ENCODE data around the gene ACER3. TPM values are rescaled to one million over a fixed set of nuclear protein-coding genes. Genes with fewer than 3 reads are reported as not detected.
"Not testable (repeated sequence)": the region's sequence is repeated elsewhere in the genome, so short reads cannot be mapped to it uniquely, and the experiment has no call there.

The ACER3 gene
- polyA plus RNA-seq, 6 donors from 2014 or later: 3.3 to 12.0 (median 5.3) TPM

DNA sequence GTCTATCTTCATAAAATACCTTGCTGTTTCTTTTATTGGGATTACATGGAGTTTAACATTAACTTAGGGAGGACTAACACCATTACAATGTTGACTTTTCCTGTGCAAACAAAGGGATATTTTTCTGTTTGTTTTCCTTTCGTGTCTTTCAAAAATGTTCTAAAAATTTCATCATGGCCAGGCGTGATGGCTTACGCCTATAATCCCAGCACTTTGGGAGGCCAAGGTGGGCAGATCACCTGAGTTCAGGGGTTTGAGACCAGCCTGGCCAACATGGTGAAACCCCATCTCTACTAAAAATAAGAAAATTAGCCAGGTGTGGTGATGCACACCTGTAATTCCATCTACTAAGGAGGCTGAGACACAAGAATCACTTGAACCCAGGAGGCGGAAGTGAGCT, 200.5 kb downstream of the ACER3 start:
- not testable (repeated sequence) for DNase-seq
- H3K27me3 Mint-ChIP-seq: peaks cover 6 to 25% (median 14%) of the 10 kb centered on the region in 3 donors

DNA sequence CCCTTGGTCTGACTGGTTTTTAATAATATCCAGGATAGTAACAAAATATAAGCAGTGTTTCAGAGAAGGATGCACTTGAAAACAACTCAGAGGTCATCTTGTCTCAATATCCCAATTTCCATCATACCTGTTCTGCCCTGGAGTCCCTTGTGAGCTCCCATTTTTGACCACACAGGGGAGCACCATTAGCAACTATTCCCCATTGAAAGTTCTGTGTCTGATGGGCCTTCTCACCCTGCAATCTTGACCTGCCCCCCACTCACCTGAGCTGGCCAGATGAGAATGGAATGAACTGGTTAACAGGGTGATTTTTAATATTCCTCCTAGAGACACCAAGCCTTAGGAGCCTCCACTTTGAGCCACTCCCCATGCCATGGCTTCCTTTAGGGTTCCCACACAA, 202.2 kb downstream of the ACER3 start:
- peaks cover 3 to 25% (median 14%) of the 10 kb centered on the region in 3 donors for H3K27me3 Mint-ChIP-seq
- H3K4me1 Mint-ChIP-seq: peaks cover 10 to 15% (median 11%) of the 10 kb centered on the region in 3 donors
- peaks cover 0 to 17% (median 9%) of the 10 kb centered on the region in 7 donors for H3K9me3 Mint-ChIP-seq
- ATAC-seq (ENCODE audit: low read depth in 2 of 2) (no peak), DNase-seq (no peak)
- H3K4me3 Mint-ChIP-seq: peak overlapping the region in 1 of 8 donors; percentile 40
- no peak overlapping the region for H3K27ac Mint-ChIP-seq
- no peaks in the 10 kb centered on the region for H3K36me3 Mint-ChIP-seq

More for the DNA sequence above, 200.5 kb downstream of the ACER3 start:
- peaks cover 0 to 25% (median 9%) of the 10 kb centered on the region in 7 donors for H3K9me3 Mint-ChIP-seq
- not testable (repeated sequence) for H3K4me1 Mint-ChIP-seq; ATAC-seq (ENCODE audit: low read depth in 2 of 2); H3K36me3 Mint-ChIP-seq; H3K4me3 Mint-ChIP-seq; H3K27ac Mint-ChIP-seq

DNA sequence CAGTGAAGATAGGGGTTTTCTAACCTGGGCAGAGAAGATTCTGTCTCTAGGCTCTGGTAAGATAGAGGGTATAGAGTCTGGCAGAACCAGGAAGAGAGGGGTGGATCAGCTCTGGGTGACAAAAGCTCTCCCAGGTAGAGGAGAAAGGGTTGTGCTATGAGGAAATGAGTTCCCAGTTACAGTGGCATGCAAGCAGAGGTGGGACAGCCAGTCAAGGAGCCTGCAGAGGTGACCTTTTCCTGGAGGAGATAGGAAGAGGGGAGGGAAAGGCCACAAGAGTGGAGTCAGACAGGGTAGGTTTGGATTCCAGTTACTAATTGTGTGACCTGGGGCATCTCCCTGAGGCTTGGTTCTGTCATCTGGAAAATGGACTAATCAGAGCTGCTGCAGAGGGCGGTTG, 202.7 kb downstream of the ACER3 start:
- no peak for DNase-seq
- H3K36me3 Mint-ChIP-seq: no peaks in the 10 kb centered on the region
- no peak for ATAC-seq (ENCODE audit: low read depth in 2 of 2)
- H3K9me3 Mint-ChIP-seq: peaks cover 0 to 17% (median 9%) of the 10 kb centered on the region in 7 donors
- peaks cover 10 to 19% (median 15%) of the 10 kb centered on the region in 3 donors for H3K4me1 Mint-ChIP-seq
- peak overlapping the region in 1 of 8 donors; percentile 40 for H3K4me3 Mint-ChIP-seq
- H3K27ac Mint-ChIP-seq: no peak overlapping the region
- H3K27me3 Mint-ChIP-seq: peaks cover 3 to 29% (median 14%) of the 10 kb centered on the region in 3 donors

DNA sequence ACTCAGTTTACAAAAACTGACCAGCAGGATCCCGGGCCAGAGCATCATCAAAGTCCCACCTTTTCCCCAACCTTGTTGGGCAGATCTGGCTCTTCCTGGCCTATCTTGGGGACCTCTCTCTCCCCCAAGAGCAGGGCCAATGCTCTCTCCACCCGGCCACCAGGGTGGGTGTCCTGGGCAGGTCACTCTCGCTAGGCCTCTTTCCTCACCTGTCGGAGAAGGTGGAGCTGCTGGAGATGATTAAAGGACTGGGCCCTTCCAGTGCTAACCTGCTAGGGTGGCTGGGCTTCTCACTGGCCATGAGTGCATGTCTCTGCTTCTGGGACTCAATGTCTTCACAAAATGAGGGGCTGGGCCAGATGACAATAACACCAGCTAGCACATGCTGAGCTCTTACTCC, 203.1 kb downstream of the ACER3 start:
- Mint-ChIP-seq H3K27ac (no peak overlapping the region), H3K9me3 (peaks cover 0 to 17% (median 9%) of the 10 kb centered on the region in 7 donors), H3K27me3 (peaks cover 3 to 26% (median 14%) of the 10 kb centered on the region in 3 donors), H3K4me3 (no peak overlapping the region), H3K4me1 (peaks cover 10 to 20% (median 18%) of the 10 kb centered on the region in 3 donors), H3K36me3 (no peaks in the 10 kb centered on the region)
- ATAC-seq (ENCODE audit: low read depth in 2 of 2): no peak
- no peak for DNase-seq

DNA sequence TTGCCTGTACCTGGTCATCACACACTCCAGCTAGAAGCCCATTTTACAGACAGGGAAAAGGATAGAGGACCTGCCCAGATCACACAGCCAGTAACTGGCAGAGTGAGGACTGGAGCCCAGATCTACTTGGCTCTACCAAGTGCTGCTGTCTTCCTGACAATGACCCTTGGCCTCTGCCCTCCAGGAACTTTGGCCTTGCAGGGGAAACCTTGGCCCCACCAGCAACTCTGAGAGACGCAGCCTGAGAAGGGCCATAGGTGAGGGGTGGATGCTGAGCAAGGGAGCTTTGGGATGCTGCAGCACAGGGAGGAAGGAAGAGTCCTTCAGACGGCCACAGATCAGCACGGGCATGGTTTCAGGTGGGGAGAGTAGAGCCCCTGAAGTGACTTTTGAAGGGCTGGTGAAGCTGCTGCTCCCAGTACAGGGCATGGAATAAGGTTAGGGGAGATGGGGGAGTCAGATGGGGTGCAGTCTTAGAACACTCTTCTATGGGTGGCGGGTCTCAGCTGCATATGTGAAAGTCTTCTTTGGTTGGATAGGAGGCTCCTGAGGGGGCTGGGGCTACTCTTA, 204.0 kb downstream of the ACER3 start:
- Mint-ChIP-seq H3K4me3 (peak overlapping the region in 7 of 8 donors; percentile 16 to 93 (median 55)), H3K4me1 (peaks cover 10 to 20% (median 18%) of the 10 kb centered on the region in 3 donors), H3K36me3 (no peaks in the 10 kb centered on the region), H3K27me3 (peaks cover under 1 to 20% (median 14%) of the 10 kb centered on the region in 3 donors), H3K9me3 (peaks cover 0 to 17% (median 9%) of the 10 kb centered on the region in 7 donors), H3K27ac (peak overlapping the region in 3 of 6 donors; percentile 13 to 65 (median 35))
- no peak for DNase-seq
- no peak for ATAC-seq (ENCODE audit: low read depth in 2 of 2)

DNA sequence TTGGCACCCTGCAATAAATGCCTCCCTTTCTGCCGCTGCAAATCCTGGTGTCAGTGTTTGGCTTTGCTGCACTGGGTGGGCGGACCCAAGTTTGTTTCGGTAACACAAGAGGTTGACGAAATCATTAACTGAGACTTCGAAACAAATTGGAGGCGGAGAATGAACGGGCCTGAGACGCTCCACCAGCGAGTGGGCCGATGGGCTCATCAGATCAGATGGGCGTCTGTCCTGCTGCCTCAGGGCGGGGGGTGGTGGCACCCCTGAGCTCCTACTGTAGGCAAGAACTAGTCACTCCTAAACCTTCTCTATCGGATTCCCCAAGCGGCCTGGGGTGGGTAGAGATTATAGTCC, 205.1 kb downstream of the ACER3 start:
- Mint-ChIP-seq H3K4me1 (peaks cover 10 to 20% (median 18%) of the 10 kb centered on the region in 3 donors), H3K27me3 (peaks cover 0 to 18% (median 14%) of the 10 kb centered on the region in 3 donors), H3K4me3 (peak overlapping the region; percentile 87 to 96 (median 92)), H3K9me3 (peaks cover 0 to 15% (median 8%) of the 10 kb centered on the region in 7 donors), H3K36me3 (no peaks in the 10 kb centered on the region), H3K27ac (peak overlapping the region in 3 of 6 donors; percentile 57 to 80 (median 59))
- ATAC-seq (ENCODE audit: low read depth in 2 of 2) (no peak), DNase-seq (no peak)

DNA sequence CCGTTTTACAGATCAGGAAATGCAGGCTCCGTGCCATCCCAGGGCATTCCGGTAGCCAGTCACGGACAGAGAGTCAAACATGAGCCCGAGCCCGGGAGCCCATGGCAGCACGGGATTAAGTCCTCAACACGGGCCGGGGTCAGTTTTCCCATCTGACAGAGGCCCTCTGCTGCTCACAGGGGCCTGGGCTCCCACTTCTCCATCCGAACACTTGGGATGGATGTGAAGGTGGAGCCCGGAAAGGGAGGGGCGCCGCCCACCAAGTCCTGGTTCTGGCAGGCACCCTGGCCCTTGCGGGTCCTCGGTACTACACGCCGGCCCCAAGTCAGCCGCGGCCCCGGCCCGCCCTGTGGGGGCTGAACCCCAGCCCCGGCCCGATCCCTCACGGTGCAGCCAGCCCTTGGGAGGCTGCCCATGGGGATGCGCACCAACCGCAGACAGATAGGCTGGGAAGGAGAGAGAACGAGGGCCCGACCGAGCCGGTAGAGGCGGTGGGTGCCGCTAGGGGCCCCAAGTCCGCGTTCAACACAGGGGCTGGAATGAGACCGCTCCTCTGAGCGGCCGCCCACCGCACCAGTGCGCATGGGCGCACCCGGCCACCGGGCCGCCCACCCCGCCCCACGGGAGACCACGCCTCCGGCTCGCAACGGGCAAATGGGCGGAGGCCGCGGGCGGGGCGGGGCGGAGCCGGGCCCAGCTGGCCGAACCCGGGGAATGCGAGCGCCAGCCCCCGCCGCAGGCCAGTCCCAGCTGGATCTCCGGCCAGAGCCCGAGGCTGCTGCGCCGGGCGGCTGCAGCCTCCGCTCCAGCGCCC, 205.7 kb downstream of the ACER3 start, which contains the start of gene CAPN5:
Gene CAPN5, plus strand, starts transcription at position 743 of the 814 bp plus-strand sequence. CDS start 17,916 bp downstream, outside the sequence.
- Mint-ChIP-seq H3K4me3 (peak within 1 kb of the TSS; percentile 87 to 96 (median 92)), H3K27me3 (peaks cover 0 to 19% (median 16%) of the 10 kb centered on the region in 3 donors), H3K9me3 (peaks cover 0 to 9% (median 4%) of the 10 kb centered on the region in 7 donors), H3K4me1 (peaks cover 10 to 20% (median 18%) of the 10 kb centered on the region in 3 donors), H3K27ac (peak within 1 kb of the TSS in 5 of 6 donors; percentile 19 to 96 (median 59)), H3K36me3 (no peaks in the 10 kb centered on the region)
- peak; percentile 88 for DNase-seq
- ATAC-seq (ENCODE audit: low read depth in 2 of 2): peak; percentile 90

DNA sequence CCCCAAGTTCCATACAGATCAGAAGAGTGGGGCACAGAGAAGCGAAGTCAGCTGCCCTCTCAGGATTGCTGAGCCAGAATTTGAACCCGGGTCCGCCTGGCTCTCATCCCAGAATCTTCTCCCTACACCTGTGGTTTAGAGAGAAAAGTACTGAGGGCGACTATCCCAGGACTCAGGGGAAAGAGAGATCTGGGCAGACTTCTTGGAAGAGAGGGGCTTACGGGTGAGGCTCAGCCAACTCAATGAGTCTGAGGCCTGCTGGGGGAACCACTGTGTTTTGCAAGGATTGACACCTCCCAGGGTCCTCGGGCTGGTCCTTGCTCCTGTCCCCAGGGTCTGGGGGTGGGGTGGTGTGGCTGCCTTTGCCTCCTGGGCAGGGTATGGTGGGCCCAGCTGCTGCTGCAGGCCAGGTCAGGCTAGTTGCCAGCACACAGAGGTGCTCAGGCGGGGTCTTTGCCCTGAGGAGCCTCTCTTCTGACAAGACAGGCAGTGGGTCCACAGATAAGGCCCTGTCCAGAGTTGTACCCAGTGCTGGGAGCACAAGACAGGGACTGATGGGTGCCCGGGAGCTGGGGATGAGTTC, 207.2 kb downstream of the ACER3 start:
- no peak for DNase-seq
- peaks cover 15 to 25% (median 24%) of the 10 kb centered on the region in 3 donors for H3K4me1 Mint-ChIP-seq
- peaks cover 0 to 15% (median 12%) of the 10 kb centered on the region in 3 donors for H3K27me3 Mint-ChIP-seq
- peak overlapping the region; percentile 75 to 93 (median 88) for H3K4me3 Mint-ChIP-seq
- peak overlapping the region in 3 of 6 donors; percentile 28 to 88 (median 57) for H3K27ac Mint-ChIP-seq
- no peaks in the 10 kb centered on the region for H3K9me3 Mint-ChIP-seq
- no peak for ATAC-seq (ENCODE audit: low read depth in 2 of 2)
- no peaks in the 10 kb centered on the region for H3K36me3 Mint-ChIP-seq

DNA sequence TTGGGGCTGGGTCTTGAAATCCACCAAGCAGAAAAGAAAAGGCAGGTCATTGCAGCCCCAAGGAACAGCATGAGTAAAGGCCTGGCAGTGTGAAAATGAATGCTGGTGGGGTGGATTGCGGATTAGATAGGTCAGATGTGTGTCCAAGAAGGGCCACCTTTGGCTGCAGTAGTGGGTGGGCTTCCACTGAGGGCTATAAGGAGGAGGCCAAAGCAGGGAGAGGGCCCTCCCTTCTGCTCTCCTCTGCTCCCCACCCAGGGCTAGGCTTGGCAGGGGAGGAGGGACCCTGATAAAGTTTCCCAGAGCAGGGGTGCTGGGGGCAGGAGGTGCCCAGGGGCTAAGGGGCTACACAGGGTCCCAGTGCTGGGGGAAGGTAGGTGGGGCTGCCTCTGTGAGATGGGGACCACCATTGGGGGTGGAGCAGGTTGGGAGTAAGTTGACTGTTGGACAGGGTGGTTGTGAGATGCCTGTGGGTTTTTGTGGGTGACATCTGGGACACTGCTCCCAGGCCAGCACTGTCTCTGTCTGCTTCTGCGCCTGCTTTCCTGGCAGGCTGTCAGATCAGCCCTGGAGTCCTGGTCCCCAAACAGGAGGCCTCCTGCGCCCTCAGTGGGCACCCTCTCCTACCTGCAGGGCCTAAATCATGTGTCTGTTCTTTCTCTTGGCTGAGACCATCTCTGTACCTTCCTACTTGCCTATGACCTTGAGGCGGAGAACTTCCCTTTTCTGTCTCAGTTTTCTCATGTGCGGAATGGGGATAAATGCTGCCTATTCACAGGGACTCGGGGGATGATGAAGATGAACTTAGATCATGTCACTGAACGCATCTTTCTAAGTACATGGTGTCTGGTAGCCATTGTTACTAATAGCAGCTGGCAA, 208.0 kb downstream of the ACER3 start:
- Mint-ChIP-seq H3K27me3 (peaks cover 0 to 12% (median 8%) of the 10 kb centered on the region in 3 donors), H3K9me3 (no peaks in the 10 kb centered on the region), H3K4me1 (peaks cover 15 to 25% (median 24%) of the 10 kb centered on the region in 3 donors), H3K4me3 (peak overlapping the region in 6 of 8 donors; percentile 21 to 87 (median 74)), H3K27ac (peak overlapping the region in 1 of 6 donors; percentile 88), H3K36me3 (no peaks in the 10 kb centered on the region)
- no peak for ATAC-seq (ENCODE audit: low read depth in 2 of 2)
- no peak for DNase-seq

DNA sequence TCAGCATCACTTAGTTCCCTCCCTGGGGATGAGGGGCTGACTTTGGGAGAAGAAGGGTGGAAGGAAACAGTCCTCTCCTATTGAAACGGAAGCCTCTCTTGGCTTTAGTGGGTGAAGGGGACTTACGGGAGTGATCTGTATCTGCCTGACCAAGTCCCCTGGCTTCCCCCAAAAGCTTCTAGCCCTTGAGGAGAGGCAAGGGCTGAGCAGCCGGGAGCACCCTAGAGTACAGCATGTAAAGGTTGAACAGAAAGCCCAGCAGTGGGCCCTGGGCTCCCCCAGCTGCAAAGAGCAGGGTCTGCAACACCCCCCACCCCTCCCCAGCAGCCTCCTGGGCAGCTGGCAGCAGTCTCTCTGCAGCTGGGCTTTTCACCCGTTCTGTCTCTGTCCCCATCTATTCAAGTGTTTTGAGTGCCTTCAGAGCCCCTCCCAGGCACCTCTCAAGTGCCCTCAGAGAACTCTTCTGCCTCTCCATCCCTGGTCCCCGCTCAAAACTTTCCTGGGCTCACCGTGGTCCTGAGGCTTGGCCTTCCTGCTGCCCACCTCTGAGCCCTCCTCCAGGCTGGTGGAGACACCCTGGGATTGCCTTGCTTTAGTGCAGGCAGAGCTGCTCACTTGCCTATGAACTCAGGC, 208.7 kb downstream of the ACER3 start:
- Mint-ChIP-seq H3K9me3 (no peaks in the 10 kb centered on the region), H3K36me3 (no peaks in the 10 kb centered on the region), H3K4me1 (peaks cover 15 to 25% (median 24%) of the 10 kb centered on the region in 3 donors), H3K4me3 (peak overlapping the region in 3 of 8 donors; percentile 21 to 76 (median 45)), H3K27ac (no peak overlapping the region), H3K27me3 (peaks cover 0 to 12% (median 8%) of the 10 kb centered on the region in 3 donors)
- DNase-seq (no peak), ATAC-seq (ENCODE audit: low read depth in 2 of 2) (no peak)

DNA sequence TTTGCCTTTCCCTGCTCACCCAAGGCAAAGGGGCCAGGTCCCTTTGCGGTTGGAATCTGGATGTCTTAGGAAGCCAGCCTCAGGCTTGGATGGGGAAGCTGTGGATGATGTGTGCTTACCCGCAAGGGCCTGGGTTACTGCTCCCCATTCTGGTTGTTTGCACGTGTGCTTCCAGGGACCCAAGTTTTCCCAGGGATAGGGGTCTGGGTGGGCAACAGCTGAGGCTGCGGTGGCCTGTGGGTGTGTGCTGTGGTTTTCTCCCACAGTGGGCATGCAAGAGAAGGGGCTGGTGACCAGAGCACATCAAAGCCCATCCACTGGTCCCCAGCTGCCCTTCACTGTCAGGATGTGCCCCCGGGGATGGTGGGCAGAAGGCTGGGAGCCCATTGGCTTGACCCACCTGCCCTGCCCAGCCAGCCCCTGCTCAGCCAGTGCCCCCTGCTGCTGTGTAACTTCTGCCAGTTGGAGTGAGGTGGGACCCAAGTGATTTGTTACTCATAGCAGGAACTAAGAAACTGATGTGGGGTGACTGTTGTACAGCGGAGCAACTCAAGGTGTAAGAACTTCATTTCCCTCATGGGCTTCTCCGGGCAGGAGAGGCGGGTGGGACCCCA, 209.4 kb downstream of the ACER3 start:
- DNase-seq (no peak), ATAC-seq (ENCODE audit: low read depth in 2 of 2) (no peak)
- H3K27me3 Mint-ChIP-seq: peaks cover 0 to 12% (median 8%) of the 10 kb centered on the region in 3 donors
- H3K4me1 Mint-ChIP-seq: peaks cover 15 to 25% (median 24%) of the 10 kb centered on the region in 3 donors
- no peaks in the 10 kb centered on the region for H3K36me3 Mint-ChIP-seq
- H3K27ac Mint-ChIP-seq: no peak overlapping the region
- peak overlapping the region in 1 of 8 donors; percentile 32 for H3K4me3 Mint-ChIP-seq
- H3K9me3 Mint-ChIP-seq: no peaks in the 10 kb centered on the region

DNA sequence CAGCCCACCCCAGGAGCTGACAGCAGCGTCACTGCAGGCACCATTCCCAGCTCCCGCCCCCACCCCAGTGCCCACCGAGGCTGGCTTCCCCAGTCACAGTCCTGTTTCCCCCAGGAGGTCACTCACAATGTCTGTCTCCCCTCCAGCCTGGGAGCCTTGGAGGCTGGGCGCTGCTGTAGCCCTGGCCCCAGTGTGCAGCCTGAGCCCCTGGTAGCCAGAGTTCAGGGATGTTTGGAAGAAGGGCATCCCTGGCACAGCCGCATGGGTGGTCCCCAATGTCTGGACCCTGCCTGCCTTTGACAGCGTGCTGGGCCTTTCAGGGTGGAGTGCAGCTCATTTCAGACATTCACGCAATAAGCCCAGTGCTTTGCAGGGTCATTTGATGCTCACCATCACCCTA, 210.4 kb downstream of the ACER3 start:
- Mint-ChIP-seq H3K9me3 (no peaks in the 10 kb centered on the region), H3K4me3 (peak overlapping the region in 1 of 8 donors; percentile 32), H3K27ac (no peak overlapping the region), H3K4me1 (peaks cover 10 to 20% (median 18%) of the 10 kb centered on the region in 3 donors), H3K27me3 (peaks cover 0 to 12% (median 8%) of the 10 kb centered on the region in 3 donors), H3K36me3 (no peaks in the 10 kb centered on the region)
- ATAC-seq (ENCODE audit: low read depth in 2 of 2) (no peak), DNase-seq (no peak)

All from naive B cell (primary cell).